H9 (cell line): ENCODE data around the gene COTL1. TPM values are rescaled to one million over a fixed set of nuclear protein-coding genes. Genes with fewer than 3 reads are reported as not detected.

Experiments
- DNase-seq: peaks from one replicate; pipeline ENCODE4 v3.0.0-alpha.2; 2017
- H2AFZ ChIP-seq: one replicate; pipeline ENCODE4 v1.6.1; 2013; ENCODE audit warnings: mild to moderate bottlenecking, low read length, control low read depth, moderate library complexity
- H2AK5ac ChIP-seq: 2 replicates; pipeline ENCODE4 v1.6.1; 2013; ENCODE audit warnings: low read length, control low read depth, mixed read lengths; ENCODE audit not compliant: insufficient read length
- H2BK120ac ChIP-seq: one replicate; pipeline ENCODE4 v1.6.1; 2013; ENCODE audit warnings: low read depth, mild to moderate bottlenecking, low read length, control low read depth, inconsistent platforms; ENCODE audit not compliant: poor library complexity, severe bottlenecking
- H2BK12ac ChIP-seq: 2 replicates; pipeline ENCODE4 v1.6.1; 2013; ENCODE audit warnings: low read length, control low read depth, mixed read lengths, low read depth; ENCODE audit not compliant: insufficient read length
- H2BK15ac ChIP-seq: 2 replicates; pipeline ENCODE4 v1.6.1; 2013; ENCODE audit warnings: low read depth, low read length, control low read depth
- H2BK20ac ChIP-seq: one replicate; pipeline ENCODE4 v1.6.1; 2013; ENCODE audit warnings: low read depth, mild to moderate bottlenecking, low read length, control low read depth, inconsistent platforms; ENCODE audit not compliant: poor library complexity, severe bottlenecking
- H2BK5ac ChIP-seq: 2 replicates; pipeline ENCODE4 v1.6.1; 2013; ENCODE audit warnings: low read length, control low read depth, mixed read lengths; ENCODE audit not compliant: insufficient read length
- H3K14ac ChIP-seq: 2 replicates; pipeline ENCODE4 v1.6.1; 2013; ENCODE audit warnings: low read length, control low read depth; ENCODE audit not compliant: insufficient read depth
- H3K18ac ChIP-seq: 2 replicates; pipeline ENCODE4 v1.6.1; 2013; ENCODE audit warnings: low read depth, mild to moderate bottlenecking, mixed read lengths, low read length, control low read depth; ENCODE audit not compliant: insufficient read length
- H3K23ac ChIP-seq: 2 replicates; pipeline ENCODE4 v1.6.1; 2013; ENCODE audit warnings: low read length, control low read depth, mixed read lengths, low read depth; ENCODE audit not compliant: insufficient read length
- H3K23me2 ChIP-seq: 2 replicates; pipeline ENCODE4 v1.6.1; 2013; ENCODE audit warnings: low read depth, mild to moderate bottlenecking, mixed read lengths, low read length, control low read depth; ENCODE audit not compliant: insufficient read length, poor library complexity, severe bottlenecking
- H3K27ac ChIP-seq: 2 replicates; pipeline ENCODE4 v1.5.1; 2013; ENCODE audit warnings: low read length, control low read depth, mixed read lengths, low read depth; ENCODE audit not compliant: insufficient read length
- H3K27me3 ChIP-seq: 2 replicates; pipeline ENCODE4 v1.6.1; 2013; ENCODE audit warnings: low read length, control low read depth, inconsistent platforms; ENCODE audit not compliant: insufficient read depth
- H3K4ac ChIP-seq: 2 replicates; pipeline ENCODE4 v1.6.1; 2013; ENCODE audit warnings: low read depth, mild to moderate bottlenecking, control low read depth, inconsistent platforms, low read length, moderate library complexity
- H3K4me1 ChIP-seq: 2 replicates; pipeline ENCODE4 v1.6.1; 2013; ENCODE audit warnings: low read length, control low read depth, inconsistent platforms; ENCODE audit not compliant: insufficient read depth
- H3K4me2 ChIP-seq: 2 replicates; pipeline ENCODE4 v1.6.1; 2013; ENCODE audit warnings: low read length, control low read depth, mixed read lengths; ENCODE audit not compliant: insufficient read length, insufficient read depth
- H3K56ac ChIP-seq: 2 replicates; pipeline ENCODE4 v1.6.1; 2013; ENCODE audit warnings: low read depth, mild to moderate bottlenecking, mixed read lengths, low read length, control low read depth; ENCODE audit not compliant: insufficient read length
- H3K79me1 ChIP-seq: 2 replicates; pipeline ENCODE4 v1.6.1; 2013; ENCODE audit warnings: low read depth, mild to moderate bottlenecking, moderate library complexity, low read length, control low read depth, inconsistent platforms; ENCODE audit not compliant: insufficient read depth, poor library complexity, severe bottlenecking
- H3K79me2 ChIP-seq: 2 replicates; pipeline ENCODE4 v1.6.1; 2013; ENCODE audit warnings: low read length, control low read depth, inconsistent platforms; ENCODE audit not compliant: insufficient read depth
- H3K9ac ChIP-seq: 2 replicates; pipeline ENCODE4 v1.6.1; 2013; ENCODE audit warnings: low read length, control low read depth, mixed read lengths; ENCODE audit not compliant: insufficient read length; ENCODE audit errors: extremely low read depth
- H3K9me3 ChIP-seq: one replicate; pipeline ENCODE4 v1.6.1; 2013; ENCODE audit warnings: low read depth, low read length, inconsistent platforms; ENCODE audit not compliant: control insufficient read depth
- H3T11ph ChIP-seq: one replicate; pipeline ENCODE4 v1.6.1; 2013; ENCODE audit warnings: mild to moderate bottlenecking, low read length, control low read depth, inconsistent platforms
- H4K20me1 ChIP-seq: one replicate; pipeline ENCODE4 v1.6.1; 2013; ENCODE audit not compliant: control insufficient read depth, insufficient read length, insufficient read depth
- H4K5ac ChIP-seq: 2 replicates; pipeline ENCODE4 v1.6.1; 2013; ENCODE audit warnings: low read depth, mild to moderate bottlenecking, mixed read lengths, low read length, control low read depth; ENCODE audit not compliant: insufficient read length
- H4K8ac ChIP-seq: replicated peaks from 2 replicates; pipeline ENCODE4 v1.6.1; 2013; ENCODE audit warnings: low read length, control low read depth, mixed read lengths, low read depth; ENCODE audit not compliant: insufficient read length
- H4K91ac ChIP-seq: 2 replicates; pipeline ENCODE4 v1.6.1; 2013; ENCODE audit warnings: low read depth, mild to moderate bottlenecking, moderate library complexity, mixed read lengths, low read length, control low read depth; ENCODE audit not compliant: insufficient read length
- H3K27ac Mint-ChIP-seq, 3 experiments: 2 replicates in 2 of 3; 3 replicates in 1 of 3; pipeline ENCODE4 v1.8.0; 2020 to 2021; ENCODE audit warnings: mixed read lengths in 3 of 3, mild to moderate bottlenecking in 1 of 3, moderate library complexity in 1 of 3
- H3K27me3 Mint-ChIP-seq: 2 replicates; pipeline ENCODE4 v1.8.0; 2021; ENCODE audit warnings: low read depth, mild to moderate bottlenecking, moderate library complexity, mixed read lengths
- H3K36me3 Mint-ChIP-seq, 3 experiments: 2 replicates in 2 of 3; 3 replicates in 1 of 3; pipeline ENCODE4 v1.8.0; 2020 to 2021; ENCODE audit warnings: low read depth in 3 of 3, mixed read lengths in 3 of 3; ENCODE audit not compliant: insufficient read depth in 1 of 3
- H3K4me1 Mint-ChIP-seq, 2 experiments: 2 replicates each; pipeline ENCODE4 v1.8.0; 2020; ENCODE audit warnings: mixed read lengths in 2 of 2
- H3K4me3 Mint-ChIP-seq, 2 experiments: 2 replicates in 1 of 2; 3 replicates in 1 of 2; pipeline ENCODE4 v1.8.0; 2020 to 2021; ENCODE audit warnings: mild to moderate bottlenecking in 2 of 2, mixed read lengths in 2 of 2, moderate library complexity in 1 of 2
- H3K9me3 Mint-ChIP-seq, 2 experiments: 2 replicates in 1 of 2; 3 replicates in 1 of 2; pipeline ENCODE4 v1.8.0; 2020; ENCODE audit warnings: mild to moderate bottlenecking in 2 of 2, mixed read lengths in 2 of 2, moderate library complexity in 1 of 2
- WGBS: extraction: QIAGEN DNeasy Blood & Tissue Kit; methylation state at CpG from one replicate; pipeline ENCODE4 v1.1.7; 2013; ENCODE audit warnings: missing lambda C conversion rate, low lambda C conversion rate, mixed read lengths; ENCODE audit not compliant: insufficient read length; ENCODE audit errors: extremely low coverage; 5-methylcytosine and 5-hydroxymethylcytosine counted together
- total RNA-seq: library from RNA; stranded (reverse); gene quantifications from 2 replicates; pipeline ENCODE4 v1.2.1, GENCODE V29; 2021
- TF ChIP-seq, protein P1 (sequence below): fragments of 200-600 bp; sonication (generic); conservative IDR thresholded peaks from 3 replicates; pipeline ENCODE4 v1.8.0; 2021; ENCODE audit warnings: antibody characterized with exemption, mild to moderate bottlenecking

Gene COTL1
- total RNA-seq, 1 experiment from 2014 or later, result 81.4 TPM

DNA sequence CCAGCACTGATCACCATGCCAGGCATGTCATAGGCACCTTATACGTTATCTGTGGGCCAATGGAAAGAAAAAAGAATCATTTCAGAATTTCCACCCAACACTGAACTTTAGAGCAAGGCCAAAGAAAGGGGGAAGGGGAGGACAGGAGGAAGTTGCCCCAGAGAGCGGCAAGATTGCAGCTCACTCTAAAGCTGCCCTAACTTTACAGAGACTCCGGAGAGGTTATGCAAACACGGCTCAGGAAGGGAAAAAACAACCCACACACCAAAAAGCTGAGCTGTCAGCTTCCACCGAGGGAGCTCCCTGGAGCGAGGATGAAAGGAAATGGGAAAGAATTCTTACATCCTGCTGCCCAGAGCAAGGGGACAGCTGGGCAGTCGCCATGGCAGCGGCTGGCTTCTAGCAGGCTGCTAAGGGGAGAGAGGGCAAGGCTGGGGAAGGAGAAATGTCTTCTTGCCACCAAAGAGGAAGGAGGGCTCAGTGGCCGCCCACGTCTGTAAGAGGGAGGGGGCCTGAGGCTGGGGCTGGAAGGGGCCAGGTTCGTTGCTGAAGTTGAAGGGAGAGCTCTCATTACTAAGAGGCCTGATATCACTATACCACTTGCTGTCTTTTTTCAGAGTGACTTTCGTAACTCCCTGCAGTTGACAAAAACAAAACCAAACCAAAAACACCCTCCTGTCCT, 18.2 kb downstream of the COTL1 start:
- Histone ChIP-seq H3K23me2 (no peaks in the 10 kb centered on the region), H2BK15ac (no peak overlapping the region), H2BK5ac (no peak overlapping the region), H2AFZ (no peak overlapping the region), H3K4ac (no peak overlapping the region), H3K27ac (no peak overlapping the region), H3K79me1 (no peaks in the 10 kb centered on the region), H3K79me2 (no peaks in the 10 kb centered on the region; the same call in 1 of the 2 replicates), H3K9ac (no peak overlapping the region), H3K4me2 (peak overlapping the region; percentile 30), H4K5ac (no peak overlapping the region), H4K8ac (no peak overlapping the region), H3T11ph (no peak overlapping the region), H4K20me1 (peaks cover 3% of the 10 kb centered on the region), H2BK20ac (no peak overlapping the region), H2AK5ac (no peak overlapping the region), H3K56ac (no peak overlapping the region), H3K18ac (no peak overlapping the region), H3K9me3 (no peaks in the 10 kb centered on the region), H2BK12ac (no peak overlapping the region), H3K23ac (no peak overlapping the region), H4K91ac (no peak overlapping the region), H3K4me1 (peaks cover 4% of the 10 kb centered on the region; the same call in 1 of the 2 replicates), H3K27me3 (no peaks in the 10 kb centered on the region), H3K14ac (no peak overlapping the region), H2BK120ac (no peak overlapping the region)
- peak; percentile 89 for DNase-seq
- peak overlapping the region; percentile 3 to 64; a peak in 4 of 5 replicates for H3K4me3 Mint-ChIP-seq
- no peaks in the 10 kb centered on the region for H3K9me3 Mint-ChIP-seq
- peaks cover 60 to 72% of the 10 kb centered on the region in 2 experiments for H3K4me1 Mint-ChIP-seq
- H3K27ac Mint-ChIP-seq, result peak overlapping the region; percentile 24 to 66 (median 33); a peak in 4 of 7 replicates
- WGBS, result no CpG with 5 or more reads among the region's 12 CpGs
- H3K27me3 Mint-ChIP-seq, result peaks cover 9% of the 10 kb centered on the region
- H3K36me3 Mint-ChIP-seq, result peaks cover 2 to 12% (median 3%) of the 10 kb centered on the region in 3 experiments; a peak in 6 of 7 replicates
- TF ChIP-seq, protein P1, sequence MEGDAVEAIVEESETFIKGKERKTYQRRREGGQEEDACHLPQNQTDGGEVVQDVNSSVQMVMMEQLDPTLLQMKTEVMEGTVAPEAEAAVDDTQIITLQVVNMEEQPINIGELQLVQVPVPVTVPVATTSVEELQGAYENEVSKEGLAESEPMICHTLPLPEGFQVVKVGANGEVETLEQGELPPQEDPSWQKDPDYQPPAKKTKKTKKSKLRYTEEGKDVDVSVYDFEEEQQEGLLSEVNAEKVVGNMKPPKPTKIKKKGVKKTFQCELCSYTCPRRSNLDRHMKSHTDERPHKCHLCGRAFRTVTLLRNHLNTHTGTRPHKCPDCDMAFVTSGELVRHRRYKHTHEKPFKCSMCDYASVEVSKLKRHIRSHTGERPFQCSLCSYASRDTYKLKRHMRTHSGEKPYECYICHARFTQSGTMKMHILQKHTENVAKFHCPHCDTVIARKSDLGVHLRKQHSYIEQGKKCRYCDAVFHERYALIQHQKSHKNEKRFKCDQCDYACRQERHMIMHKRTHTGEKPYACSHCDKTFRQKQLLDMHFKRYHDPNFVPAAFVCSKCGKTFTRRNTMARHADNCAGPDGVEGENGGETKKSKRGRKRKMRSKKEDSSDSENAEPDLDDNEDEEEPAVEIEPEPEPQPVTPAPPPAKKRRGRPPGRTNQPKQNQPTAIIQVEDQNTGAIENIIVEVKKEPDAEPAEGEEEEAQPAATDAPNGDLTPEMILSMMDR, result no peak
